Effector memory CD4-positive, alpha-beta T cell (primary cell): Measurements from ENCODE around the gene DUSP7.
A peak's percentile ranks its signal among the peaks of the same experiment; 100 is the strongest.

Source experiments
- DNase-seq, 3 donors: peaks; one replicate each; pipeline ENCODE4 v3.0.0-alpha.2; 2020
- H3K27ac ChIP-seq: 2 replicates; pipeline ENCODE4 v1.7.0; 2013; ENCODE audit warnings: mild to moderate bottlenecking, low read length, moderate library complexity; ENCODE audit not compliant: insufficient read depth, poor library complexity, severe bottlenecking
- H3K27me3 ChIP-seq: replicated peaks from 2 replicates; pipeline ENCODE4 v1.7.0; 2013; ENCODE audit warnings: mild to moderate bottlenecking, low read length; ENCODE audit not compliant: insufficient read depth, control insufficient read depth, poor library complexity, severe bottlenecking
- H3K36me3 ChIP-seq: 2 replicates; pipeline ENCODE4 v1.7.0; 2013; ENCODE audit warnings: mild to moderate bottlenecking, low read length, moderate library complexity; ENCODE audit not compliant: control insufficient read depth, insufficient read depth
- H3K4me1 ChIP-seq: 2 replicates; pipeline ENCODE4 v1.7.0; 2013; ENCODE audit warnings: low read length, mild to moderate bottlenecking; ENCODE audit not compliant: control insufficient read depth, insufficient read depth, poor library complexity, severe bottlenecking
- H3K4me3 ChIP-seq: 2 replicates; pipeline ENCODE4 v1.7.0; 2013; ENCODE audit warnings: low read length, low read depth, mild to moderate bottlenecking; ENCODE audit not compliant: insufficient read depth, poor library complexity, severe bottlenecking
- H3K9me3 ChIP-seq: 2 replicates; pipeline ENCODE4 v1.7.0; 2013; ENCODE audit warnings: mild to moderate bottlenecking, low read length, moderate library complexity; ENCODE audit not compliant: control insufficient read depth
- total RNA-seq, 3 donors: gene quantifications; one replicate each; lab custom pipeline; 2026; lab: John Stamatoyannopoulos, UW

Gene DUSP7, protein sequence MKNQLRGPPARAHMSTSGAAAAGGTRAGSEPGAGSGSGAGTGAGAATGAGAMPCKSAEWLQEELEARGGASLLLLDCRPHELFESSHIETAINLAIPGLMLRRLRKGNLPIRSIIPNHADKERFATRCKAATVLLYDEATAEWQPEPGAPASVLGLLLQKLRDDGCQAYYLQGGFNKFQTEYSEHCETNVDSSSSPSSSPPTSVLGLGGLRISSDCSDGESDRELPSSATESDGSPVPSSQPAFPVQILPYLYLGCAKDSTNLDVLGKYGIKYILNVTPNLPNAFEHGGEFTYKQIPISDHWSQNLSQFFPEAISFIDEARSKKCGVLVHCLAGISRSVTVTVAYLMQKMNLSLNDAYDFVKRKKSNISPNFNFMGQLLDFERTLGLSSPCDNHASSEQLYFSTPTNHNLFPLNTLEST
- 9.0 to 15.7 (median 15.3) reads per million in 3 donors for total RNA-seq

DNA sequence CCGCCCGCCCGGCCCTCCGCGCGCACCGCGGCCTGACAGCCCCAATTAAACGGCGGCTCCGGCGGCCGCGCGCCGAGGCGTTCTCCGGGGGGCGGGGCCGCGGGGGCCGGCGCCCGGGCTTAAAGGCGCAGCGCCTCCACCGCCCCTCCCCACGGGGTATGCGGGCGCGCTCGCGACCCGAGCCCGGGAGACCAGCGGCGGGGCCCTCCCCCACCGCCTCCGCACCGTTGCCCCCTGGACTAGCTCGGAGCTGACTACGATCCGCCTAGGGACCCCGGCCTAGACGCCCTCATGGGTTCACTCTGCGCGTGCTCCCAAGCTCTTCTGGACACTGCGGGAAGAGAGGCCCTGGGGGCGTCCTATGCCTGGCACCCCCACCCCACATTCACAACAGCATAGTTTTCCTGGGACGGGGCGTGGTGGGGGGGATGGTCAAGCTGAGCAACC, at the start of gene DUSP7:
Gene DUSP7 (minus strand): TSS at position 51 of the 447 bp plus-strand sequence. CDS start 205 bp downstream, outside the sequence.
- H3K9me3 ChIP-seq: no peaks in the 10 kb centered on the region
- peaks cover 4% of the 10 kb centered on the region for H3K36me3 ChIP-seq
- peaks cover 38% of the 10 kb centered on the region for H3K4me1 ChIP-seq
- peak within 1 kb of the TSS; percentile 74 for H3K4me3 ChIP-seq
- no peaks in the 10 kb centered on the region for H3K27me3 ChIP-seq
- peak; percentile 46 to 62 (median 57) for DNase-seq
- peak within 1 kb of the TSS; percentile 86 for H3K27ac ChIP-seq

DNA sequence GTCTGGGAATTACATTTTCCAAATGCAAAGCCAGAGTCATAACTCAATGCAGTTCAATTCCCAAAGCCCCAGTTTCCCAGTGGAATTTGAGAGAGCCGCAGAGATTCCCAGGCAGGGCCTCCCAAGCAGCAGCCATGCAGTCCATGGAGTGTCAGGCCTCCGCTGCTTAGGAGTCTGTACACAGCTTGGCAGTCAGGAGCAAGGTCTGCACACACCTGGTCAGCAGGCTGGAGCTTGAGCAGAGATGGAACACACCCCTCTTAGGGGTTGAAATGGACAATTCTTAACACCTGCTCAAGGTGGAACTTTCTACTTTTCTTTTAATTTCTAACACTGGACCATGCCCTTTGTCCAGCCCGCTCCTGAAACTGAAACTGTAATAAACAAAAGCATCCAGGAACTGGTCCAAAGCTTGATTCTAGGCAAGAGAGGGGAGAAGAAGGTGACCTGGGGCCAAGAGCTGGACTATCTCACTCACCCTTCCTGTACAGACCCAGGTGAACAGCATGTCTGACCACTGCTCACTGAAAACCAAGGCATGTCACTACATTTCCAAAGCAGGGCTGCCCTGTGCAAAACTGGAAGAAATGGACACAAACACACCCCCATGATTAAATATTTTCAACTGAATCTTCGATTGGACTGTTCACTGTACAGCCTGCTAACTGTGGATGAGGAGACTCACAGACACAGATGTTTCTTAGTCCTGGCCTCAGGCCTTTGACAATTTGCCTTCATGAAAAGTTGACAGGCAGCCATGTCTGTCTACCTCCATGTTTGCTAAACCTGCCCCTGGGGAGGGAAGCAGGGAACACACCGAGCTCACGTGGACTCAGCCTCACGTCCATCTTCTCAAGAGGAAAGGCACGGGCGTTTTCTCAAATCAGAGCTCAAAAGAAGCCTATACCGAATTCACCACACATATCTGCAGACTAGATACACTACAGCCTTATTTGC, 48.6 kb upstream of the DUSP7 start:
- Histone ChIP-seq H3K4me3 (no peak overlapping the region), H3K9me3 (no peaks in the 10 kb centered on the region), H3K27me3 (no peaks in the 10 kb centered on the region), H3K36me3 (no peaks in the 10 kb centered on the region), H3K27ac (no peak overlapping the region), H3K4me1 (no peaks in the 10 kb centered on the region)
- no peak for DNase-seq

DNA sequence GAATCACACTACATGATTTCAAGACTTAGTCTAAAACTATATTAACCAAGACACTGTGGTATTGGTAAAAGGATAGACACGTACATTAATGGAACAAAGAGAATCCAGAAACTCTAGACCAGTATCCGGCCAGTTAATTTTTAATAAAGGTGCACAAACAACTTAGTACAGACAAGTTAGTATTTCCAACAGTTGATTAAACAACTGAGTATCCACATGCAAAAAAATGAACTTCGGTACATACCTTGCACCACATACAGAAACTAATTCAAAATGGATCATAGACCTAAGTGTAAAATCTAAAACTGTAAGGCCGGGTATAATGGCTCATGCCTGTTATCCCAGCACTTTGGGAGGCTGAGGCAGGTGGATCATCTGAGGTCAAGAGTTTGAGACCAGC, 46.6 kb upstream of the DUSP7 start:
- Histone ChIP-seq H3K36me3 (no peaks in the 10 kb centered on the region), H3K27ac (no peak overlapping the region), H3K9me3 (no peaks in the 10 kb centered on the region), H3K4me1 (no peaks in the 10 kb centered on the region), H3K27me3 (no peaks in the 10 kb centered on the region), H3K4me3 (no peak overlapping the region)
- no peak for DNase-seq

DNA sequence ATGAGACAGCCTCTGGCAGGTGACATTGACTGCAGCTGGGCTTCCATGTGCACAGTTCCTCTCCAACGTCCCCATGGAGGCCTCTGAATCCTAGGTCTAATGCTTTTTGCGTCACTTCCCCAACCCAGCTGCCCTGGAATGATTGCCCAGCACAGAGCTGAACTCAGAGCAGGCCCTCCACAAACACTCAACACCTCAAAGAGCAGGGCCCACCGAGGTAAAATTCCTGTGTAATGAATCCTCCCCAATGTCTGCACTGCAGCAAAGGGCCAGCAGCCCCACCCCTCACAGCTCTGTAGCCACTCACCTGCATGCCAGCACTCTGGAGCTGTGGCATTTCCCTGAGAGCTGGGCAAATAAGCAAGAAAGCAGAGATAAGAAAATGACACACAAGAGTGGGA, 42.6 kb upstream of the DUSP7 start:
- H3K36me3 ChIP-seq: no peaks in the 10 kb centered on the region
- H3K4me1 ChIP-seq: no peaks in the 10 kb centered on the region
- no peak for DNase-seq
- H3K27me3 ChIP-seq: no peaks in the 10 kb centered on the region
- no peak overlapping the region for H3K27ac ChIP-seq
- H3K4me3 ChIP-seq: no peak overlapping the region
- H3K9me3 ChIP-seq: no peaks in the 10 kb centered on the region

DNA sequence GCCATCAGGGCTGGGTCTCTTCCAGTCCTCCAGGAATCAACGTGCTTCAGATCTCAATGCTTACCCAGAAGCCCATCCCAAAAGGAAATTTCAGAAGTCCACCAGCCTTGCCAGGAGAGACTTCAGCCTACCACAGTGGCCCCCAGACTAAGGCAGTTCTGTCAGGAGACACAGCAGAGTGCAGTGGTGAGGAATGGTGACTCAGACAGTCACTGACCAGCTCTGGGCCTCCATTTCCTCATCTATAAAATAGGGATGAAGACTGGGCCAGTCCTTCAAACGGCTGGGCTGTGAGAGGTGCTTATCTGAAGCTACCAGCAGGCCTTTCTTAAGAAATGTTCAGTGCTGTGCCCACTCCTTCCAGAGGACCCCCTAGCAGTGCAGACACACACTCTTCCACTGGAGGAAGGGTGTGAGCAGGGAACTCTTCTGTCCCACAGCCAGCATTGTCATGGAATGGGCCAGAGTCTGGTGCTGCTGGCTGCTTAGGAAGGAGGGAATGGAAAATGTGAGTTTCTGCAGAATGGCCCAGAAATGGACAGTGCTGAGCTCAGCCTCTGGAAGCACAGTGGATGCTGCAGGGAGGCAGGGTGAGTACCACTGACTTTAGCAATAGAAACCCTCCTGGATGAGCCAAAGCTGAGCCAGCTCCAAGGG, 41.6 kb upstream of the DUSP7 start:
- Histone ChIP-seq H3K36me3 (no peaks in the 10 kb centered on the region), H3K9me3 (no peaks in the 10 kb centered on the region), H3K27ac (no peak overlapping the region), H3K4me1 (no peaks in the 10 kb centered on the region), H3K27me3 (no peaks in the 10 kb centered on the region), H3K4me3 (no peak overlapping the region)
- no peak for DNase-seq

DNA sequence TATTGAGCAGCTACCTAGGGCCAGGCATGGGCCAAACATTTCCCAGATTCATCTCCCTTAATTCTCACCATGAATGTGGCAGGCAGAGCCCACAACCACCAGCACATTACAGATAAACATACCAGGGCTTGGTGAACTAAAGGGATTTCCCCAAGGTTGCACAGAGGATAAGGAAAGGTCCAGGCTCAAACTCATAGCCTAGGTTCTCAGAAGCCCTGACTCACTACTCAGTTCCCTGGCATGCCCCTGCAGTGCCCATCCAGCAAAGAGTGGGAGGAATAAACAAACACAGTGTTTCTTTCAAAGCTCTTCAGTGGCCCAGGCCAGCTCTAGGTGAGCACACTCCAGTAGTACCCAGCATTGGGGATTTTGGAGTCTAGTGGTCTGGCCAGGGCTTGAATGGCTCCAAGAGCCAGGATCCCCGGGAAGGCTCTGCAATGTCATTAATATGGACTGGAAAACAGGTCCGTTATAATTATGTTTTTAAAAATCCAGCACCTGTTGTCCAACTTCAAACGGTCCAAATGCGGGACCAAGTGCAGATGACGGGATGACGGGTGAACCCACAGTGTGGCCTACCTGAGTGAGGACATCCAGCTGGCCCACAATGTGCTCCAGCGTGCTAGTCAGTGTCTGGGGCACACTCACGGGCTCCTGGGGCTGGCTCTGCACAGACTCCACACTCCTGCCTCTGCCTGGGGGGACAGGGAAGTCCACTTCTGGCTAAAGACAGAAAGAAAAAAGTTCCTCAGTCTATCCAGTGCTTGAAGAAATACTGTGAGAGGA, 39.8 kb upstream of the DUSP7 start:
- H3K4me3 ChIP-seq: no peak overlapping the region
- H3K36me3 ChIP-seq: no peaks in the 10 kb centered on the region
- no peaks in the 10 kb centered on the region for H3K27me3 ChIP-seq
- no peaks in the 10 kb centered on the region for H3K4me1 ChIP-seq
- no peaks in the 10 kb centered on the region for H3K9me3 ChIP-seq
- no peak for DNase-seq
- H3K27ac ChIP-seq: no peak overlapping the region

DNA sequence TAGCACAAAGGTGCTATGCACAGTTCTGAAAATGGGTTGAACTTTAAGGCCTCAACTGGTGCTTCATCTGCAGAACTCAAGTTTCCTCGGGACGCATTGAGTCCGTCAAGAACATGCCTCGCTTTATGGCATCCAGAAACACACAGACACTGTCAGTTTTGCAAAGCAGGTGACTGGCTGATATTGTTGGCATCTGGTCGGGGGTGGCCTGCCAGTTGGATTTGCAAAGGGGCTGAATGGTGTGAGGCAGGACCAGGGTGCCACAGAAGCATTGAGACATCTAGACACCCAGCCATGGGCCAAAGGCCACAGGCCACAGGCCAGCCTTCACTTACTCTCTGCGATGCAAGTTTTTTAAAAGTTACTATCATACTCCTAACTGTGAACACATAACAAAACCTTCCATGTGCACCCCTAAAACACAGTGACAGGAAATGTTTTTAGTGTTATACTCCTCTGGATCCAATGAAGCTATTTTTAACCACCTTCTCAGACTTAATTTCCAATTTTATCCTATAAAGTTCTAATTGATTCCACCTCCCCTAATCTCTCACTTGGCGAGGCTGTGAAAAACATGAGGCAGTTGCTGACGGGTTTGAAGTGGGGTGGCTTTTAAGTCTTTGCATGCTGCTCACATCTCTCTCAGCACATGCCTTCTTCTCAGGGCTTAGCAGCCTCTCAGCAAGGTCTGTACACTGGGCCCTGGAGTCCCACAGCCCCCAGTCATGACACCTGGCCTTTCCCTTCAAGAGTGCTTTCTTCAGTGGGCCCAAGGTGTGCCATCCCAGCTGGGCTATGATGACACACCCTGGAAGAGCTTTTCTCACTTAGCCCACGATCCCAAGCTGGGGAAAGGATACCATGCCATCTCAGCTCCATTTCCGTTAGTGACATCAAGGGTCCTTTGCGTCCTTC, 38.5 kb upstream of the DUSP7 start:
- Histone ChIP-seq H3K27ac (no peak overlapping the region), H3K9me3 (no peaks in the 10 kb centered on the region), H3K27me3 (no peaks in the 10 kb centered on the region), H3K4me1 (no peaks in the 10 kb centered on the region), H3K4me3 (no peak overlapping the region), H3K36me3 (no peaks in the 10 kb centered on the region)
- no peak for DNase-seq

DNA sequence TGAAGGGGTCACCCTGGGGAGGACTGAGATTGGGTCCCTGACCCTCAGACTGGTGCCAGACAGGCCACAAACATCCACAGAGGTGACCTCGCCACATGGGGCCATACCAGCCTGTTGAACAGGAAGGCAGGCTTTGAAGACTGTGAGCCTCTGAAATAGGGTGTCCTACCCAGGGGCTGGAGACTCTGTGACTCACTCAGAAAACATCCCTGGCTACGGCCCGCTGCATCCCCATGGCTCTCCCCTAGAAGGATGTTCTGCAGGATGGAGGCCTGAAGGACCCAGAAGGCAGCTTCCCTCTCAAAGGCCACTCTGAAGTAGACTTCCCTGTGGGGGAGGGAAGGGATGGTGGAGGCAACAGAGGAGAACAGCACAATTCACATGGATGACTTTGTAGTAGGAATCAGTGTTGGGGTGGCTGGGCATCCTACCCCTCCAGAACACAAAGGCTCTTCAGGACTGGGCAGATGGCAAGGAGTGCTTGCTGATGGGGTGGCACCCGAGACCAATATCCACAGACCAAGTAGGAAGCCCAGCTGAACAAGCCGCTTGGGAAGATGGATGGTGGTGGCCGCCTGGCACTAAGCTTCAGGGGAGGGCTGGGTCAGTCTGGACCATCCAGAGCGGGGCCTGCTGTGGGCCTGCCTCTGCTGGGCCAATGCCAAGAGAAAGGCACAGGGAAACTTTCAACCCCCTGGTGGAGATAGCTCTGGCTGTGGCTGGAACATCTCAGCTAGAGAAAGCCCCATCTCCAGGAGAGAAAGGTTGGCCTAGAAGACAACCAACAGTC, 37.6 kb upstream of the DUSP7 start:
- no peaks in the 10 kb centered on the region for H3K9me3 ChIP-seq
- no peak overlapping the region for H3K27ac ChIP-seq
- DNase-seq: no peak
- H3K4me1 ChIP-seq: no peaks in the 10 kb centered on the region
- no peaks in the 10 kb centered on the region for H3K36me3 ChIP-seq
- no peak overlapping the region for H3K4me3 ChIP-seq
- H3K27me3 ChIP-seq: no peaks in the 10 kb centered on the region
